Stimulated activated CD8-positive, alpha-beta memory T cell treated with anti-CD3 and anti-CD28 coated beads, Interleukin-7, amount 100 ng/mL, for 1 hour (primary cell): ENCODE data around the gene AP4B1.

Experiments
- DNase-seq, 2 donors: peaks; one replicate each; pipeline ENCODE4 v3.0.0-alpha.2; 2020; ENCODE audit warnings: low read depth in 2 of 2

The AP4B1 gene

GRCh38 chr1:113895098-113895497, 9.5 kb downstream of the AP4B1 start:
- DNase-seq: no peak

- no peak for DNase-seq
Measured at GRCh38 chr1:113893267-113893666, 11.3 kb downstream of the AP4B1 start.

- DNase-seq: no peak
Measured at GRCh38 chr1:113891631-113892220, 12.9 kb downstream of the AP4B1 start.

- DNase-seq: no peak
Measured at GRCh38 chr1:113890816-113891215, 13.8 kb downstream of the AP4B1 start.

GRCh38 chr1:113887402-113888175, 17.0 kb downstream of the AP4B1 start, which contains the start of gene BCL2L15:
BCL2L15 (minus strand) TSS chr1:113887581; CDS start chr1:113887375, 206 bp downstream.
- DNase-seq: no peak

- no peak for DNase-seq
Measured at GRCh38 chr1:113886417-113887401, 17.9 kb downstream of the AP4B1 start.

- DNase-seq: no peak
Measured at GRCh38 chr1:113881661-113882060, 22.9 kb downstream of the AP4B1 start.

GRCh38 chr1:113879739-113880038, 24.9 kb downstream of the AP4B1 start:
- DNase-seq: no peak

- no peak for DNase-seq
Measured at GRCh38 chr1:113876176-113876575, 28.4 kb downstream of the AP4B1 start.

GRCh38 chr1:113875714-113876113, 28.9 kb downstream of the AP4B1 start:
- no peak for DNase-seq

- DNase-seq: no peak
Measured at GRCh38 chr1:113874012-113874879, 30.4 kb downstream of the AP4B1 start.

GRCh38 chr1:113872219-113872935, 32.2 kb downstream of the AP4B1 start:
- no peak for DNase-seq

- DNase-seq: peak; percentile 49 to 54
Measured at GRCh38 chr1:113871597-113872113, 32.9 kb downstream of the AP4B1 start, which contains the start of gene PTPN22. PTPN22 (minus strand) TSS chr1:113871712.

- no peak for DNase-seq
Measured at GRCh38 chr1:113870778-113871177, 33.8 kb downstream of the AP4B1 start.

- DNase-seq: no peak
Measured at GRCh38 chr1:113868387-113869083, 36.1 kb downstream of the AP4B1 start.

GRCh38 chr1:113861641-113862040, 43.0 kb downstream of the AP4B1 start:
- DNase-seq: no peak

GRCh38 chr1:113860891-113861290, 43.7 kb downstream of the AP4B1 start:
- no peak for DNase-seq

- no peak for DNase-seq
Measured at GRCh38 chr1:113859478-113860175, 45.0 kb downstream of the AP4B1 start.

- DNase-seq: no peak
Measured at GRCh38 chr1:113858982-113859381, 45.6 kb downstream of the AP4B1 start.
